ENCODE results near the gene SPEF2.
A peak's percentile ranks its signal among the peaks of the same experiment; 100 is the strongest.

The SPEF2 gene

GRCh38 chr5:35735718-35736117 lies 118.1 kb downstream of the SPEF2 start:
- DNase-seq = no peak

DNA sequence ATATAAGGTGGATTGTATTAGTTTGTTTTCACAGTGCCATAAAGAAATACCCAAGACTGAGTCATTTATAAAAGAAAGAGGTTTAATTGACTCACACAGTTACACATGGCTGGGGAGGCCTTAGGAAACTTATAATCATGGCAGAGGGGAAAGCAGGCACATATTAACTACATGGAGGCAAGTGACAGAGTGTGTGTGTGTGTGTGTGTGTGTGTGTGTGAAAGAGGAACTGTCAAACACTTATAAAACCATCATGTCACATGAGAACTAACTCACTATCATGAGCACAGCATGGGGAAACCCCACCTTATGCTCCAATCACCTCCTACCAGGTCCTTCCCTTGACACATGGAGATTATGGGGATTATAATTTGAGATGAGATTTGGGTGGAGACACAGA lies 118.6 kb downstream of the SPEF2 start:
- DNase-seq = peak; percentile 10 to 26

GRCh38 chr5:35741126-35741716 lies 123.6 kb downstream of the SPEF2 start:
- no peak for DNase-seq

GRCh38 chr5:35741971-35742370 lies 124.3 kb downstream of the SPEF2 start:
- no peak for DNase-seq

GRCh38 chr5:35743644-35744043 lies 126.0 kb downstream of the SPEF2 start:
- DNase-seq = no peak

DNA sequence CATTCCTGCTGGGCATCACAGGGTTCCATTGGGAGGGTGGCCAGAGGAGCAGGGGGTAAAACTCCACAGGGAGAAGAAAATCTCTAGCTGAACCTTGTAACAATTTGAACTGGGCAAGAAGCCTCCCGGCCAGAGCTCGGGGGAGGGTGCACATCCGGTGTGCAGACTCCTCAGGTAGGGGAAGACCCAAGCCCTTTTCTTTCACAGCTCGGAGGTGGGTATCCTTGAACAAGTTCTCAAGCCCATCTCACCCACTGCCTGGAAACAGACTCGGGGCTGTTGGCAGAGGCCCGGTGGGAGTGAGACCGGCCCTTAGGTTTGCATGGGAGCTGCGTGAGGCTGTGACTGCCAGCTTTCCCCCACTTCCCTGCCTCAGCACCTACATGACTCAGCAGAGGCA lies 127.5 kb downstream of the SPEF2 start:
- no peak for DNase-seq

- DNase-seq = no peak
Observed at GRCh38 chr5:35745660-35746059, 128.0 kb downstream of the SPEF2 start.

- no peak for DNase-seq
Observed at GRCh38 chr5:35752012-35752411, 134.3 kb downstream of the SPEF2 start.

- DNase-seq = no peak
Observed at GRCh38 chr5:35753500-35753899, 135.8 kb downstream of the SPEF2 start.

GRCh38 chr5:35754481-35754880 lies 136.8 kb downstream of the SPEF2 start:
- DNase-seq = no peak

DNA sequence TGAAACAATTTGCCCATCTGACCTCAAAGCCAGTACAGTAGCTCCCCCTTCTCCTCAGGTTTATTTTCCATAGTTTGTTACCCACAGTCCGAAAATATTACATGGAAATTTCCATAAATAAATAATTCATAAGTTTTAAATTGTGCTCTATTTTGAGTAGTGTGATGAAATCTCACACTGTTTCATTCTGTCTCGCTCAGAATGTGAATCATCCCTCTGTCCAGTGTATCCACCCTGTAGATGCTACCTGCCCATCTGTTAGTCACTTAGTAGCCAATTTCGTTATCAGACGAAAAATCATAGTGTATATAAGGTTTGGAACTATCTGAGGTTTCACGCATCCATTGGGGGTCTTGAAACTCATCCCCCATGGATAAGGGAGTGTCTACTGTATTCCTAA lies 138.3 kb downstream of the SPEF2 start:
- DNase-seq = no peak

DNA sequence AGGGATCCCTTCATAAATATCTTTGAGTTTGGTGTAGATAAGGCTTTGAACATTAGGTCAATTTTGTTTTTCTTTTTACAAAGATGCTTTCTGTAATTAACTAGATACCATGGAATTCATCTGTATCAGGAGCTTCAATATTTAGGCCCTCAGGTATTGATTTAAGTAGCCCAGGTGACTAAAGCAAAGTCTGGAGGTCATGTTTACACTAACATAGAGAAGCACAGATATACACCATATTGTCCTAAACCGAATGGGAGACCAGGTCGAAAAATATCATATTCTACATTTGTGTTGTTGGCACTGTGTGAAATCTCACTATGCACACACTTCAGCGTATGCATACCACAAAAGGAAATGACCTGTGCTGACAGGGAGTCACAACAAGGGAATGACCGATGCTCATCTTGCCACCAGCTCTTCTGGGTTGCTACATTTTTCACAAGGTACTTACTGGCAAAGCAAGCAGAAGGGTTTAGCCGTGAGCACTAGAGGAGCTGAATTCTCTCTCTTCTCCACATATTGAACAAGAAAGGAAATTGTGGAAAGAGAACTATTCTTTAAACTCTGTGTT lies 140.6 kb downstream of the SPEF2 start:
- no peak for DNase-seq

GRCh38 chr5:35761541-35761940 lies 143.9 kb downstream of the SPEF2 start:
- DNase-seq = no peak

DNA sequence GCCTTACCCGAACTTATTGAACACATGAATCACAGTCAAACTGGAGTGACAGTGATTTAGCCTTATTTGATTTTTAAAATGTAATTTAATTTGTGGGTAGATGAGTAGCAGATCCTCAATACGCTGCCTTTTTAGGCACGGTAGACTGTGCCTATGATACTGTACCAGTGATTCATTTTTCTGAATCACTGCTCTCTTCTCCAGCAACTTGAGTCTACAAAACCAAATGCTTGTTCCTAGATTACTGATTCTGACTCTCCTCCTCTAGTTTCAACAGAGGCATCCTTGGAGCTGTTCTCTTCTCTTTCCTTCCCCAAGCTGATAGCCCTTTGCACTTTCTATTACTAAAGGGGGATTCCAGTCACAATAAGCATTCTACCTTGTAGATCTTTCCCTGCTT lies 144.7 kb downstream of the SPEF2 start:
- DNase-seq = no peak

- DNase-seq = no peak
Observed at GRCh38 chr5:35765921-35766320, 148.3 kb downstream of the SPEF2 start.

DNA sequence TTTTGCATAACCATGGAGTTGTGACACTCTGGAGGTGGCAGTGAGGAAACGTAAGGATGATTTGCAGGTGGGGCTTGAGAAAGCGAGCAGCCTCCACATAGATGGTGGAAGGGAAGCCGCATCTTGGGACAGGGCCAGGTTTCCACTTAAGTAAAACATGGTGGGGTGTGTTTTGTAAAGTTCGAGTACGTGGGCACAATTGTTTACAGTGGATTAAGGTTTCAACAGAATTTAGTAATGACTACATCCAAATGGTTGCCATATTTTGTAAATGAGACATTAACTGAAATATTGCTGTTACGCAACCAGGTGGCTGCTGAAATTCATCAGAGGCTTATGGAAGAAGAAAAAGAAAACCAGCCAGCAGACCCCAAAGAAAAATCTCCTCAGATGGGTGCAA lies 153.6 kb downstream of the SPEF2 start:
- no peak for DNase-seq

GRCh38 chr5:35771839-35772238 lies 154.2 kb downstream of the SPEF2 start:
- DNase-seq = no peak

DNA sequence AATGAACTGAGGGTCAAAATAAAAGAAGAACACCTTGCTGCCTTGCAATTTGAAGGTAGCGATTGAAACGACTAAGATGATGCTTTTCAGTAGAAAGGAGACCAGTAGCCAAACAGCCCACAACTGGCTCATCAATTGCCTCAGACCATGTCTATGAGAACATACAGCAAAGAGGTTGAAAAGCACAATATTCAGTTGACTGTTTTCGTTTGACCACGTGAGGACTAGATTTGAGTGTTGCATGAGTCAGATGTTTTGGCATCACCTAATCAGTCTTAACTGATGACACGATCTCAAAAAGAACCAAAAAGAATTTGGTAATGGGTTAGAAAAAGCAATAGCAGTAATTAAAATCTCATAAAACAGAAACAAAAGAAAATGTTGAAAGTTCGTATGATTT lies 156.3 kb downstream of the SPEF2 start:
- no peak for DNase-seq

GRCh38 chr5:35776757-35777156 lies 159.1 kb downstream of the SPEF2 start:
- no peak for DNase-seq

GRCh38 chr5:35777358-35778087 lies 159.9 kb downstream of the SPEF2 start:
- peak; percentile 76 to 86 for DNase-seq

DNA sequence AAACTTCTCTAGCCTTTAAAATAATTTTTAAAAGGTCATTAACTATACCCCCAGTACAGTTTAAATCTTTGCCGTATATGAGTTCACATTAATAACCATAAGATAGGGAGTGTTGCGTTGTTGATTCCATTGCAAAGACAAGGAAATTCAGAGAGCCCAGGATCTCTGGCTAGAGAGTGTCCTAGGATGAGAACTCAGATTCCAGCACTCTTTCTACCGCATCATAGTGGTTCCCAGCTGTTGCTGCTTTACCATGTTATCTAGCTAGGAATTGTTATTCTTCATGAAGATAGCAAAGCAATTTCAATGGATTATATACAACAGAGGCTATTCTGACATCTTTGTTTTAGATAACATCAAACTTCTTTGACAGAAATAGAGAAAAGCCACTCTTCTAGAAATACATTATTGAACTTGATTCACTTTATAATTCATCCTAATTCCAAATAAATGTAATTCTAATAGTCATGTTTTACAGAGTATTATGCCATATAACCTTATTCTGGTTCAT lies 160.7 kb downstream of the SPEF2 start:
- no peak for DNase-seq

- DNase-seq = no peak
Observed at GRCh38 chr5:35780236-35780635, 162.6 kb downstream of the SPEF2 start.

DNA sequence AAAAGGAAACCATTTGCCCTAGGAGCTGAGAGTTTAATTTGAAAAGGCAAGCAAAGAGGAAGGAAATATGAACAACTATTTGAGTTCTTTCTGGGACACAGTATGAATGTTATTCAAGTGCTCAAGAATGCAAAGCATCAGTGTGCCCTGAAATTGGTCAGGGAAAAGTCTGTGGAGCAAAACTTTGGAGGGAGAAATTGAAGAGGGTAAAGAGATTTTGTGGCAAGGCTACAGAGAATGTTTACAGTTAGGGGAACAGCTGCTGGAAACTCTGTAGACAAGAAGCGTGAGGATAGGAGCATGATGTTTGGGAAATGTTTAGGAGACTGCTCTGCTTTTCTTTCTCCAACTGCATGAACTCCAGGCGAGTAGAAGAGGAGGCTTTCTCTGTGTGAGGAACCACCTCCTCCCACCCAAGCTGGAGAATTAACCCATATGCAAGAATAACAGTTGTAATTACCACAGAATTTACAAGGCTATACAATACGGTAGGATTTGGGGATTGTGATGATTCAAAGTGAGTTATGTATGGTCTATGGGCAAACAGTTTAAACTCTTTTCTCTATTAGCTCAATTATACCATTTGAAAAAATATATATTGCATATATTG lies 163.6 kb downstream of the SPEF2 start:
- no peak for DNase-seq

GRCh38 chr5:35783551-35783950 lies 165.9 kb downstream of the SPEF2 start:
- no peak for DNase-seq

Measured in Kasumi-1 (cell line).